ENCODE results near the gene ERI3. TPM values are rescaled to one million over a fixed set of nuclear protein-coding genes. Genes with fewer than 3 reads are reported as not detected.

Gene ERI3
- total and polyA plus RNA-seq, 2 of the 4 experiments (the other 2 are of a cell fraction): 56.6 to 70.9 TPM

GRCh38 chr1:44315521-44315920 is 39.5 kb downstream of the ERI3 start:
- H3K27ac ChIP-seq (ENCODE audit: insufficient read depth, low read length): no peak overlapping the region
- peaks cover 7% of the 10 kb centered on the region for H4K20me1 ChIP-seq (ENCODE audit: insufficient read depth, low read length)
- no peak overlapping the region for H3K4ac ChIP-seq (ENCODE audit: low read depth, low read length)
- peaks cover 5% of the 10 kb centered on the region; the same call in 1 of the 2 replicates for H3K9me1 ChIP-seq (ENCODE audit: insufficient read depth, low read length)
- ChIA-PET POLR2A (ENCODE audit: unreplicated experiment) (no interaction called here), CTCF (interaction anchor here (0.8 kb wide), 1 partner anchor 280 kb away, joined by 4 read pairs; no protein-coding TSS in a partner anchor)
- BruUV-seq (replicated peaks): no TSS peak
- H3K4me3 ChIP-seq (ENCODE audit: insufficient read depth, low read depth, low read length): no peak overlapping the region
- H3K27me3 ChIP-seq (ENCODE audit: control insufficient read depth, insufficient read depth, low read length): no peaks in the 10 kb centered on the region
- H2BK15ac ChIP-seq (ENCODE audit: low read depth, low read length): no peak overlapping the region
- no peak overlapping the region for H4K91ac ChIP-seq (ENCODE audit: insufficient read depth, low read depth, low read length)
- H2BK120ac ChIP-seq (ENCODE audit: low read depth, low read length): no peak overlapping the region
- H3K36me3 ChIP-seq (ENCODE audit: control insufficient read depth, insufficient read depth, low read length): peaks cover 42% of the 10 kb centered on the region
- H3K79me1 ChIP-seq (ENCODE audit: low read depth in 1 of 2, low read length in 2 of 2): peaks cover 0 to 7% of the 10 kb centered on the region in 2 experiments; a peak in 3 of 4 replicates
- H2BK5ac ChIP-seq (ENCODE audit: low read depth, low read length, poor library complexity, severe bottlenecking): no peak overlapping the region
- no peak overlapping the region for H2AK9ac ChIP-seq (replicated peaks; ENCODE audit: low read depth, low read length, poor library complexity)
- TF ChIP-seq CEBPB (IDR thresholded peaks at IDR 0.05; ENCODE audit: low read depth, low read length) (no peak), MAZ (IDR thresholded peaks at IDR 0.05; ENCODE audit: borderline replicate concordance, low read depth, low read length) (no peak), FOS (IDR thresholded peaks at IDR 0.05; ENCODE audit: low read depth, low read length) (no peak), RAD21 (IDR thresholded peaks at IDR 0.05; ENCODE audit: low read length) (no peak), RCOR1 (IDR thresholded peaks at IDR 0.05; ENCODE audit: insufficient replicate concordance, low read length) (no peak), RFX5 (IDR thresholded peaks at IDR 0.05; ENCODE audit: low read depth, low read length) (no peak), CHD1 (IDR thresholded peaks at IDR 0.05; ENCODE audit: low read depth, low read length) (no peak), SMC3 (IDR thresholded peaks at IDR 0.05; ENCODE audit: low read depth, low read length) (no peak), POLR2A (IDR thresholded peaks at IDR 0.05; ENCODE audit: low read depth, low read length) (no peak), BHLHE40 (IDR thresholded peaks at IDR 0.05; ENCODE audit: low read depth, low read length) (no peak)
- TF ChIP-seq, protein P1, sequence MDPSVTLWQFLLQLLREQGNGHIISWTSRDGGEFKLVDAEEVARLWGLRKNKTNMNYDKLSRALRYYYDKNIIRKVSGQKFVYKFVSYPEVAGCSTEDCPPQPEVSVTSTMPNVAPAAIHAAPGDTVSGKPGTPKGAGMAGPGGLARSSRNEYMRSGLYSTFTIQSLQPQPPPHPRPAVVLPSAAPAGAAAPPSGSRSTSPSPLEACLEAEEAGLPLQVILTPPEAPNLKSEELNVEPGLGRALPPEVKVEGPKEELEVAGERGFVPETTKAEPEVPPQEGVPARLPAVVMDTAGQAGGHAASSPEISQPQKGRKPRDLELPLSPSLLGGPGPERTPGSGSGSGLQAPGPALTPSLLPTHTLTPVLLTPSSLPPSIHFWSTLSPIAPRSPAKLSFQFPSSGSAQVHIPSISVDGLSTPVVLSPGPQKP (IDR thresholded peaks at IDR 0.05; ENCODE audit: borderline replicate concordance, low read depth, low read length): no peak
- dilution Hi-C loops (cut with HindIII; ENCODE audit: low sequenced_read_pairs, unreplicated experiment): no loop called here
- no peak overlapping the region for H3K9ac ChIP-seq (ENCODE audit: low read depth, low read length)
- no peak overlapping the region for H3K4me2 ChIP-seq (ENCODE audit: low read depth, low read length)
- no peaks in the 10 kb centered on the region for H3K9me3 ChIP-seq (ENCODE audit: control insufficient read depth, insufficient read depth, low read length)
- no peak overlapping the region for H3K23ac ChIP-seq (ENCODE audit: low read depth, low read length)
- H2BK20ac ChIP-seq (ENCODE audit: low read depth, low read length): no peak overlapping the region
- no peak overlapping the region for H4K8ac ChIP-seq (ENCODE audit: low read depth in 2 of 2, low read length in 2 of 2)
- no peak overlapping the region for H2AFZ ChIP-seq (replicated peaks; ENCODE audit: low read length, poor library complexity)
- DNase-seq: no peak
- no peak overlapping the region for H3K14ac ChIP-seq (replicated peaks; ENCODE audit: low read depth, low read length)
- no peaks in the 10 kb centered on the region for H3K4me1 ChIP-seq (ENCODE audit: control insufficient read depth, insufficient read depth, low read length)
- no peak for ATAC-seq (ENCODE audit: low read depth)
- in situ Hi-C loops (cut with MboI; ENCODE audit: low sequenced_read_pairs): no loop called here
- H3K56ac ChIP-seq (ENCODE audit: extremely low read depth, insufficient read depth, low read length): no peak overlapping the region
- H2AK5ac ChIP-seq (ENCODE audit: low read depth, low read length): no peak overlapping the region
- intact Hi-C loops (cut with micrococcal nuclease): loop anchor here (5.0 to 10.0 kb wide), 2 partner anchors 223 to 311 kb away; no protein-coding TSS in a partner anchor
- H4K5ac ChIP-seq (ENCODE audit: low read depth, low read length): no peak overlapping the region
- H3K18ac ChIP-seq (ENCODE audit: low read depth, low read length): no peak overlapping the region

Measured in IMR-90 (cell line).